Endodermal cell (in vitro differentiated cells): ENCODE measurements around the gene RBM3. TPM values are rescaled to one million over a fixed set of nuclear protein-coding genes. Genes with fewer than 3 reads are reported as not detected.
"Not testable (repeated sequence)": the region's sequence is repeated elsewhere in the genome, so short reads cannot be mapped to it uniquely, and the experiment has no call there.

Experiments used
- DNase-seq: peaks from one replicate; pipeline ENCODE4 v3.0.0-alpha.2; 2017
- H3K27ac ChIP-seq: 2 replicates; pipeline ENCODE4 v1.5.1; 2013; ENCODE audit warnings: mild to moderate bottlenecking, low read depth, low read length, moderate library complexity
- H3K27me3 ChIP-seq: 2 replicates; pipeline ENCODE4 v1.6.1; 2013; ENCODE audit warnings: mild to moderate bottlenecking, low read length, moderate library complexity; ENCODE audit not compliant: insufficient read depth, control insufficient read depth, poor library complexity, severe bottlenecking
- H3K36me3 ChIP-seq: 2 replicates; pipeline ENCODE4 v1.7.0; 2013; ENCODE audit warnings: mild to moderate bottlenecking, low read length, moderate library complexity; ENCODE audit not compliant: control insufficient read depth, insufficient read depth
- H3K4me1 ChIP-seq: one replicate; pipeline ENCODE4 v1.7.0; 2013; ENCODE audit warnings: low read length; ENCODE audit not compliant: control insufficient read depth, insufficient read depth
- H3K4me3 ChIP-seq: 2 replicates; pipeline ENCODE4 v1.5.1; 2013; ENCODE audit warnings: mild to moderate bottlenecking, low read length, moderate library complexity
- H3K9ac ChIP-seq: 2 replicates; pipeline ENCODE4 v1.6.1; 2013; ENCODE audit warnings: mild to moderate bottlenecking, low read length, moderate library complexity; ENCODE audit not compliant: poor library complexity, severe bottlenecking; ENCODE audit errors: extremely low read depth
- H3K9me3 ChIP-seq: 2 replicates; pipeline ENCODE4 v1.6.1; 2013; ENCODE audit warnings: mild to moderate bottlenecking, low read length, moderate library complexity; ENCODE audit not compliant: control insufficient read depth
- H3K27ac Mint-ChIP-seq: 2 replicates; pipeline ENCODE4 v1.8.0; 2020; ENCODE audit warnings: mixed read lengths
- H3K27me3 Mint-ChIP-seq: 2 replicates; pipeline ENCODE4 v1.8.0; 2021; ENCODE audit warnings: mild to moderate bottlenecking, mixed read lengths; ENCODE audit not compliant: insufficient read depth
- H3K36me3 Mint-ChIP-seq: 2 replicates; pipeline ENCODE4 v1.8.0; 2020; ENCODE audit warnings: low read depth, mixed read lengths
- H3K4me1 Mint-ChIP-seq: 2 replicates; pipeline ENCODE4 v1.8.0; 2020; ENCODE audit warnings: mixed read lengths
- H3K4me3 Mint-ChIP-seq: 2 replicates; pipeline ENCODE4 v1.8.0; 2020; ENCODE audit warnings: mild to moderate bottlenecking, moderate library complexity, mixed read lengths
- H3K9me3 Mint-ChIP-seq: 2 replicates; pipeline ENCODE4 v1.8.0; 2020; ENCODE audit warnings: mild to moderate bottlenecking, mixed read lengths
- whole genome bisulfite sequencing, 2 experiments: methylation state at CpG; one replicate each; pipeline versions ENCODE4 v1.1.5 to v1.1.7; 2013; ENCODE audit warnings: missing lambda C conversion rate in 2 of 2, mixed read lengths in 1 of 2; ENCODE audit not compliant: insufficient coverage in 1 of 2, insufficient read length in 1 of 2; 5-methylcytosine and 5-hydroxymethylcytosine counted together
- total RNA-seq, 2 donors: library from RNA; stranded (reverse); fragmentation: NEBNext Ultra II Directional in 1 of 2; extraction: Animal tissue kit (Norgen Biotek cat#: 25700) in 1 of 2; gene quantifications; 2 replicates in 1 of 2; 3 replicates in 1 of 2; pipeline ENCODE4 v1.2.1, GENCODE V29; 2021
- TF ChIP-seq, protein P1 (sequence below): fragments of 200-600 bp; sonication (generic); conservative IDR thresholded peaks from 2 replicates; pipeline ENCODE4 v1.5.0; 2021; ENCODE audit warnings: antibody characterized with exemption, mild to moderate bottlenecking

Gene RBM3
- total RNA-seq, 2 donors from 2014 or later: 183 to 189 TPM

GRCh38 chrX:48540480-48540879 is 33.8 kb upstream of the RBM3 start:
- TF ChIP-seq, protein P1, sequence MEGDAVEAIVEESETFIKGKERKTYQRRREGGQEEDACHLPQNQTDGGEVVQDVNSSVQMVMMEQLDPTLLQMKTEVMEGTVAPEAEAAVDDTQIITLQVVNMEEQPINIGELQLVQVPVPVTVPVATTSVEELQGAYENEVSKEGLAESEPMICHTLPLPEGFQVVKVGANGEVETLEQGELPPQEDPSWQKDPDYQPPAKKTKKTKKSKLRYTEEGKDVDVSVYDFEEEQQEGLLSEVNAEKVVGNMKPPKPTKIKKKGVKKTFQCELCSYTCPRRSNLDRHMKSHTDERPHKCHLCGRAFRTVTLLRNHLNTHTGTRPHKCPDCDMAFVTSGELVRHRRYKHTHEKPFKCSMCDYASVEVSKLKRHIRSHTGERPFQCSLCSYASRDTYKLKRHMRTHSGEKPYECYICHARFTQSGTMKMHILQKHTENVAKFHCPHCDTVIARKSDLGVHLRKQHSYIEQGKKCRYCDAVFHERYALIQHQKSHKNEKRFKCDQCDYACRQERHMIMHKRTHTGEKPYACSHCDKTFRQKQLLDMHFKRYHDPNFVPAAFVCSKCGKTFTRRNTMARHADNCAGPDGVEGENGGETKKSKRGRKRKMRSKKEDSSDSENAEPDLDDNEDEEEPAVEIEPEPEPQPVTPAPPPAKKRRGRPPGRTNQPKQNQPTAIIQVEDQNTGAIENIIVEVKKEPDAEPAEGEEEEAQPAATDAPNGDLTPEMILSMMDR: no peak
- Histone ChIP-seq H3K4me3 (peak overlapping the region; percentile 79), H3K27ac (no peak overlapping the region), H3K4me1 (no peaks in the 10 kb centered on the region), H3K27me3 (no peaks in the 10 kb centered on the region), H3K9ac (no peak overlapping the region), H3K36me3 (peaks cover 2% of the 10 kb centered on the region), H3K9me3 (no peaks in the 10 kb centered on the region)
- DNase-seq: no peak
- Mint-ChIP-seq H3K36me3 (peaks cover 19% of the 10 kb centered on the region), H3K27ac (no peak overlapping the region), H3K4me1 (peaks cover 5% of the 10 kb centered on the region), H3K27me3 (no peaks in the 10 kb centered on the region), H3K9me3 (peaks cover 65% of the 10 kb centered on the region), H3K4me3 (peak overlapping the region; percentile 79)
- WGBS, 2 experiments: 85 to 90% methylated on average over 2 to 7 of the region's 7 CpGs

GRCh38 chrX:48541140-48541814 is 33.0 kb upstream of the RBM3 start:
- peaks cover 5% of the 10 kb centered on the region for H3K4me1 Mint-ChIP-seq
- no peak overlapping the region for H3K27ac Mint-ChIP-seq
- H3K27me3 ChIP-seq: no peaks in the 10 kb centered on the region
- TF ChIP-seq, protein P1: no peak
- H3K9me3 ChIP-seq: no peaks in the 10 kb centered on the region
- no peaks in the 10 kb centered on the region for H3K4me1 ChIP-seq
- H3K36me3 ChIP-seq: peaks cover 4% of the 10 kb centered on the region
- no peak overlapping the region for H3K4me3 ChIP-seq
- peaks cover 68% of the 10 kb centered on the region for H3K9me3 Mint-ChIP-seq
- WGBS, 2 experiments: 98% methylated on average over 8 of the region's 10 CpGs; no CpG with 5 or more reads in 1 of the 2 experiments
- H3K36me3 Mint-ChIP-seq: peaks cover 22% of the 10 kb centered on the region
- H3K27ac ChIP-seq: no peak overlapping the region
- no peaks in the 10 kb centered on the region for H3K27me3 Mint-ChIP-seq
- no peak for DNase-seq
- no peak overlapping the region for H3K9ac ChIP-seq
- H3K4me3 Mint-ChIP-seq: no peak overlapping the region

DNA sequence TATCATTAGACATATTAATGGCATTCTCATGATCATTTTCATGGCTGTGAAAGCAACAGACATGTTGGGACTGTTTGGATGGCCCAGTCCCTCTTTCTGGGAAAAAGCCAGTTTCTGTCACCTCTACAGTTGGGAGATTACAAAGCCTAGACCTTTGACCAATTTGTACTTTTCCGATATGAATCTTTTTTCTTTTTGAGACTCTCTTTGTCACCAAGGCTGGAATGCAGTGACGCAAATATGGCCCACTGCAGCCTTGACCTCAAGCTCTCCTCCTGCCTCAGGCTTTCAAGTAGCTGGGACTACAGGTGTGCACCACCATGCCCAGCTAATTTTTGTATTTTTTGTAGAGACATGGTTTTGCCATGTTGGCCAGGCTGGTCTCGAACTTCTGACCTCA is 25.4 kb upstream of the RBM3 start:
- DNase-seq: no peak
- Histone ChIP-seq H3K27ac (no peak overlapping the region), H3K9ac (no peak overlapping the region), H3K4me1 (no peaks in the 10 kb centered on the region), H3K4me3 (no peak overlapping the region), H3K27me3 (no peaks in the 10 kb centered on the region), H3K9me3 (no peaks in the 10 kb centered on the region), H3K36me3 (peaks cover 9% of the 10 kb centered on the region)
- Mint-ChIP-seq H3K27me3 (no peaks in the 10 kb centered on the region), H3K27ac (no peak overlapping the region), H3K4me1 (no peaks in the 10 kb centered on the region), H3K9me3 (peaks cover 51% of the 10 kb centered on the region), H3K4me3 (no peak overlapping the region), H3K36me3 (peaks cover 30% of the 10 kb centered on the region)
- TF ChIP-seq, protein P1: no peak
- 60 to 94% methylated on average over 1 to 3 of the region's 3 CpGs for WGBS, 2 experiments

GRCh38 chrX:48555731-48556325 is 18.5 kb upstream of the RBM3 start:
- H3K4me3 Mint-ChIP-seq, H3K27me3 Mint-ChIP-seq, H3K27ac Mint-ChIP-seq, DNase-seq, H3K4me1 Mint-ChIP-seq, H3K4me1 ChIP-seq, H3K4me3 ChIP-seq, H3K27me3 ChIP-seq, H3K36me3 ChIP-seq, H3K27ac ChIP-seq, H3K9ac ChIP-seq, H3K9me3 ChIP-seq: not testable (repeated sequence)
- 84 to 100% methylated on average over 1 to 4 of the region's 9 CpGs for WGBS, 2 experiments
- peaks cover 31% of the 10 kb centered on the region for H3K36me3 Mint-ChIP-seq
- peaks cover 60% of the 10 kb centered on the region for H3K9me3 Mint-ChIP-seq
